GOT3 (cell line): ENCODE data around the gene ALS2CL.

ENCODE experiments used
- DNase-seq: peaks from one replicate; lab custom pipeline; 2025; ENCODE audit warnings: mixed read lengths; lab: John Stamatoyannopoulos, UW

ALS2CL gene

DNA sequence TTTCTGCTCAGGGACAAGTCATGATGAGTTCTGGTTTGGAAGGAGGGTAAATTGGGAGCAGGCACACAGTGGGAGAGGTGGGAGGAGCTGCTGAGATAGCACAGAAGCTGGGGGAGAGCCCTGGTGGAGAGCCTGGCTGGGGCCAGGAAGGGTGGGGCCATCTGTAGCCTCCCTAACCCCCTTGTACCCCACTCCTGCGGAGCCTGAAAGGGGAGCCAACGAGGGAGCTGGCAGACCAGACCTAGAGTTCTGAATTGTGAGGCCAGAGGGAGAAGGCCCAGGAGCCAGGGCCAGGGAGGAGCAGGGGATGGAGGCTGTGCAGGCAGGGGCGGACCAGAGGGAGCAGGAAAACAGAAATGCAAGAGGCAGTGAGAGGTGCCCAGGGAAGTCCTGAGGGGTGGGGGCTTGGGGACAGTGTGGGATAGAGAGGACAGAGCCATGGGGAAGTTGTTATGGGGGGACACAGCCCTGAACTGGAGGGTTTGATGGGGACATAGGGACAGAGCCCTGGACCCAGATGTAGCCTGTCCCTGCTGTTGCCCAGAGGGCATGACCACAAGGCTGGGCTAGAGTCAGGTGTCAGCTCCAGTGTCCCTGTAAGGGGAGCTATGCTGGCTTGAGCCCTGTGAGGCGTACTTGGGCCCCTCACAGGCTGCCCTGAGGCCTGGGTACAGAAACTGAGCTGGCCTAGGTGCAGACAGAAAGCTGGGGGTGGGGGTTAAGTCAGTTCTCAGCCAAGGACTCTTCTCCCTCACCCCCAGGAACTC, 8.9 kb upstream of the ALS2CL start:
- no peak for DNase-seq

DNA sequence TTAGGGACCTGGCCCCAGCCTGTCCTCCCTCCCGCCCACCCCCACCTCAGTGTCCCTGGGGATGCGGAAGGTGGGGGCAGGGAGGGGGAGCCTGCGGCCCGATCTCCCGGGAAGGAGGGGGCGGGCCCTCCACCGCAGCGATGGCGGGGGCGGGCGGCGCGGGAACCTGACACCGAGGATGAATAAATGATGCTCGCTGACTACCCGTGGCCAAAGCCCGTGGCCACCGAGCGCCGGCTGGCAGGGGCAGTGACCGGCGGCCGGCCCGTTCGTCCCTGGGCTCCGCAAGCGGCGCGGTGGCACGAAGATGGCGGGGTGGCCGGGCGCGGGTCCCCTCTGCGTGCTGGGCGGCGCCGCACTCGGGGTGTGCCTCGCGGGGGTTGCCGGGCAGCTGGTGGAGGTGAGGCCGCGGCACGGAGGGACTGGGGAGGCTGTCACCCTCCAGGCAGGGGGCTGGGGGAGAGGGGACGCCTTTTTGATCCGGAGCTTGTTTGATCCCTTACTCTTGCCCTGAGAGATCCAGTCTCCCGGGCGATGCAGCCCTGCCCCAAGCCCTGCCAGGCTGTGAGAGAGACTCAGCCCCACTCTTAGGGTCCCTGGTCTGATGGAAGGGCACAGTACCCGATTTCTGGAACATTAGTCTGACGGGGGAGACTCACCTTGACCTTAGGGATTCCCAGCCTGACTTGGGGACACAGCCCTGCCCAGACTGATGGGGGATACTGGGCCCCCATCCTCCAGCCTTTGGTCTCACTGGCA, 7.9 kb upstream of the ALS2CL start, which contains the start of gene TMIE:
Gene TMIE (plus strand): TSS at position 212 of the 759 bp plus-strand sequence. CDS start 96 bp downstream, at position 308.
- DNase-seq: no peak

DNA sequence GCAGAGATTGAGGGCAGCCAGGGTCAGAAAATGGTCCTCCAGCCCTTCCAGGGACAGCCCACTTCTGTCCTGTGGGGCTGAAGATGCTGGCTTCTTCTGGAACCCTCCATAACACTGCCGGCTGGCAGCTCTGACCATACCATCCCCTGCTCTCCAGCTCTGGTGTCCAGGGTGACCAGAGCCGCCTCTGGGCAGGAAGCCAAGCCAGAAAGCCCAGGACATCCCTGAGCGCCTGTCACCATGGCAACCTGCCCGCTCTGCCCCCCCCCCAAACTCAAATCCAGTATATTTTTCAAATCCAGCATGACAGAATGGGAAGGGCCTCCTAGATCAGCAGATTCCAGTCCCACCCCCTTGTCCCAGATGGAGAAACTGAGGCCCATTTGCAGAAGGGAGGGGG, 7.3 kb upstream of the ALS2CL start:
- no peak for DNase-seq

DNA sequence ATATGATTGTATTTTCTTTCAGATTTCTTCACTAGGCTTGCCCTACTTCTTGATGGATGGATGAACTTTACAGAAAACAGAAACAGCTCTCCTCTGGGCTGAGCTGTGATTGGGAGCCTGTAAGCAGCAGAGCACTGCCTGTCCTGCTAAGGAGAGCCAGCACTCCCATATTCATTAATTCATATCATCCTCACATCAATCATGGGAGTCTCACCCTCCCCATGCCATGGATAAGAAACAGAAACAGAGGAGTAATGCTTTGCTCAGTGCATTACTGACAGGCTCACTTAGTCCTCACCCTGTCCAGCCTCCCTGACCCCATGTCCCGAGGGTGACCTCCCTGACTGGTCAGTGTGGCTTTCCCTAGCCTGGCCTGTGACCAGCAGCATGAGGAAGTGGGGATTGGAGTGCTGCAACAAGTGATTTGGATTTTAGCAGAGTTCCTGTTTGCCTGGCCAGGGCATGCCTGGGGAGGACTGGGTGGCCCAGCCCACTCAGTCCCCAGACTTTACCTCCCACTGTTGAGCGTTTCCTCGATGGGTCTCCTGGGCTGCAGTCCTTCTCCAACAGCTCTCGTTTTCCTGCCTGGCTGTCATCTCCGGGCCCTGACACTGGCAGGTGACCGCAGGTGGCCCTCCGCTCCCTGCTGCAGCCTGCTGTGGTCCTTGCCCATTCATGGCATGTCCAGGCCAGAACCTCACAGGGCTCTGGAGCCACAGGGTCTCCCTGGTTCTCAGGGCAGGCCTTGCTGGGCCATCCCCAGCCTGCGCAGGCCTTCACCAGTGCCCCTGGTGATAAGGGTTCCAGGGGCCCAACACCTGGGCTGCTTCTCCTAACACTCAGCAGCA, 6.4 kb upstream of the ALS2CL start:
- DNase-seq: no peak

DNA sequence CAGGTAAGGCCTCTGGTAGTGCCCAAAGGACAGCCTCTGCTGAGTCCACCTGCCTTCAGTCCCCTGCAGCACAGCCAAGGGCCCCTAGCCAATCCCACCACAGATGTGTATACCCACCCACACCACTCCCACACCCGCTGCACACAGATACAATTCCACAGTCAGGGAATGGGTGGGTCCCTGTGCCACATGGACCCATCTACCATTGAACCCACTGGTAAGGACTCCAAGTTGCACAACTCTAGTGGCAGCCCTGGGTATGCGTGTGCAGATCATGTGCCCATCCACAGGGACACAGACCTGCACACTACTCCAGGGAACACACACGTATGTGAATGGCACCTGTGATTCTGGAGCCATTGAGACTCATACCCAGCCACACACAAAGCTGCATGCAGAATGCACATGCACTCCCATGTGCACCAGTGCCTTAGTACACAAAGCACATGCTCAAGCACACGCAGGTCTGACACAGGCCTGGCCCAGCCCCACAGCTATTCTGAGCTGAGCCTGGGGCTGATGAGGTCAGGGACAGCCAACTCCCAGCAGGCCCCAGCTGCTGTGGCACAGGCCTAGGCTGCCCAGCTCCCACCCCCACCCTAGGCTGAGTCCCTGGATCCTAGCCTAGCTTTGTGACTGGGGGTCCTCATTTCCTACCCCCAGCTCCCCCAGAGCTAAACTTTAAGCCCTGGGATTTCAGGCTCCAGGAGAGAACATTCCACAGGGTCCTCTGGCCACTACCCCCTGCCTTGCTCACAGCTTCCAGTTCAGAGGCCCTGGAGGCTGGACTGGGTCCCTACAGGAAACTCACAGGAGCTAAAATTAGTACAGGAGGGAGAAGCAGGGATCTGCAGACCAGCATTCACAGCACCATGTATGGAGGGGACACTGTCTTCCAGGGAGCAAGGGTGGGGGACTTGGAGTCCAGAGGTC, 2.7 kb upstream of the ALS2CL start:
- no peak for DNase-seq

DNA sequence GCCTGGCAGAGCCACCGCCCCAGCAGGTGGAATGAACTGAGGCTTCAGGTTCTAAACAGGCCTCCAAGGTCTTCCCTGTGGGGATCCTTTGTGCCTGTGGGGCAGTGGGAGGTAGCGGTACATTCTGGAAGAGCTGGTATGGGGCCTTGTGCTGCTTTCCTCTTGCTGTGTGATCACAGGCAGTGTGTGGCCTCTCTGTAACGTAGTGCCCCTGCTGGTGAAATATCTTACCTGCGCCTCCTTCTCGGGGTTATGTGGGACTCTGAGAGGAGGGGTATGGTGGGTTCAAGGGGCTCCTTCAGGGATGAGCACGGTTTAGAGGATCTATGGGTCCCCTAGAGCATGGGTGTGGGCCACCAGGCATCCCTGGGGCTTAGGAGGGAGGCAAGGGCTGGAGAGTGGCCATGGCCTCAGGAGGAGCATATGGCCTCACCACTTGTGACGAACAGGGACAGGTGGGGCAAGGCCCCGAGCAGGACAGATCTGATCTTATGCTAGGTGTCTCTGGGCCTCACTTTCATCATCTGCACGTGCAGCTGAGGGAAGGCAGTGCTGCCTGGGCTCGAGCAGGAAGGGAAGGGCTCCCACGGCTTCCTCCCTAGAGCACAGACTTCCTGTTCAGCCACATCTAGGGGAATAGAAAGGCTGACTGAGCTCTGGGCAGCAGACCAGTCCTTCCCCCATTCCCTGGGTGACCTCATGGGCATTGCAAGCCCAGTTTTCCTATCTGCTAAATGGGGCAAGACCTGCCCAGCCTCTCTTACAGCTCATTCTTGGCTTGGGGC, 1.9 kb upstream of the ALS2CL start:
- DNase-seq: no peak

DNA sequence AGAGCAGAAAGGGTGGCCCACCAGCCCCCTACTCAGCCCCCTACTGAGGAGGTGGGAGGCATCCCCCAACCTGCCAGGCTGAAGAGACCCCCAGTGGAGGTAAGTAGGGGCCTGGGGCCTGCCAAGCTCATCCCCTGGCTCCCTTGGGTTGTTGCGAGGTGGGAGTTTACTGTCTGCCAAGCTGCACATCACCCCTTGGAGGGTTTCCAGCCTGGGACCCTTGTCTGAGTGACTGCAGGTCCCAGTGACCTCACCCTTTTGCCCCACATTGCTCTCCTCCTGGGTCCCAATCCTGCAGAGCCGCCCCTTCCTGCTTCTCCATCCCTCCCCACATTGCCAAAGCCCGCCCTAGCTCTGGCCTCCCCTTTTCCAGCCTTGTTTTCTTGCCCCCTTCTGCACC, 1.0 kb upstream of the ALS2CL start:
- no peak for DNase-seq

DNA sequence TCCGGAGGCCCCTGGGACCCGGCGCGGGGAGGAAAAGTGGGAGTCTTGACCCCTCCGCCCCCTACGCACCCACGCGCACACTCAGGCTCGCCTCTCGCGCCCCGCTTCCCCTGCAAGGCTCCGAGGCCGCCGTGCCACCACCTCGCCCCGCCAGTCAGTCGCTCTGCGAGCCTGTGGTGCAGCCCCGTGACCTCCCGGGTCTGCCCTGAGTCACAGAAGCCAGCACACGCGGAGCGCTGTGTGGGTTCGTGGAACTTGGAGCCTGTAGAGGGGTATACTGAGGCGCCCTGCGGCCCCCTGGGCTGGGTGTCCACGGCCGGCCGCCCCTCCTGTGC, 380 bp upstream of the ALS2CL start:
- no peak for DNase-seq

DNA sequence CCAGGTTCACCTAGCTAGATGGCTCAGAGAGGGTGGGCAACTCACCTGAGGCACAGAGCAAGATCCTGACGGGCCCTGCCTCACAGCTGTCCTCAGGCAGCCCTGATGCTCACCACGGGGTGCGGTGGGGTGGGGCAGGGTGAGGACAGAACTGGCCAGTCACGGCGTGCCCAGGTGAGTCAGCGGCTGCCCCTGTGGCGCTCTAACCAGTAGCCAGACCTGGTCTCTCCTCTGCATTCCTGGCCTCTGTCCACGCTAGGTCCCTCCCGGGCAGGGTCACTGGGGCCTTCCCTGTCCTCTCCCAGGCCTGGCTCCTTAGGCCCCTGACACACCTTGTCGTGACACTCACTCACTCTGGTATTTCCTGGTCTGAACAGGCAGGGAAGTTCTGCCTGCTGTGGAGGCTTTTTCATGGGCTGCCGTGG, 901 bp downstream of the ALS2CL start:
- DNase-seq: no peak

DNA sequence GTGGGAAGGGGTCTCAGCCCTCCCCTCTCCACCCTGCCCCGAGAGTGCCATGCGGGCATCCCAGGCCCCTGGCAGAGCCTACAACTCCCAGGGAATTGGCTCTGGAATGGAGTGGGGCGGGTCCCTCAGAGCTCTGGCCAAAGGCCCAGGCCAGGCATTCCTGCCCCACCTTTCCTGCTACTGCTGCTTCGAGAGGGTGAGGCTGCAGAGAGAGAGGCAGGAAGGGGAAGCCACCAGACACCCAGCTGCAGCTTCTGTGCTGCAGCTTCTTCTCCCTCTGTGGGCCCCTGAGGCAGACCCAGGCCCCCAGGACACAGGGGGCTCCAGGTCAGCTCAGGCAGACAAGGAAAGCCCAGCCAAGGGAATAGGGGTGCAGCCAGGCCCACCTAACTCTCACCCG, 2.7 kb downstream of the ALS2CL start:
- DNase-seq: no peak

DNA sequence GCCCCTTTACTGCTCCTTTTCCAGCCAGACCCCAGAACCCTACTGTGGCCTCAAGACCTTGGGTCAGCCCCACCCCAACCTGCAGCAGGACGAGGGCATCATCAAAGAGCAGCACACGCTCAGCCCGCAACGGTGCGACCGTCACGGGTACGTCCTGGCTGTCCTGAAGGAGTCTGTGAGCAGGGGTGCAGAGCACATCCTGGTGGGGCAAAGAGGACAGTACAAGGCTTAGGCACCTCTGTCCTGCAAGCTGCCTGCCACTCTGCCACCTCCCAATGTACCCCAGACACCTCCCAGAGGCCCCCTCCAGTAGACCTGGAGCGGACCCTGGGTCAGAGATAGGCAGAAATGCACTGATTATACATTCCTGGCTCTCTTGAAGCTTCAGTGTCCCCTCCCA, 8.0 kb downstream of the ALS2CL start:
- no peak for DNase-seq

DNA sequence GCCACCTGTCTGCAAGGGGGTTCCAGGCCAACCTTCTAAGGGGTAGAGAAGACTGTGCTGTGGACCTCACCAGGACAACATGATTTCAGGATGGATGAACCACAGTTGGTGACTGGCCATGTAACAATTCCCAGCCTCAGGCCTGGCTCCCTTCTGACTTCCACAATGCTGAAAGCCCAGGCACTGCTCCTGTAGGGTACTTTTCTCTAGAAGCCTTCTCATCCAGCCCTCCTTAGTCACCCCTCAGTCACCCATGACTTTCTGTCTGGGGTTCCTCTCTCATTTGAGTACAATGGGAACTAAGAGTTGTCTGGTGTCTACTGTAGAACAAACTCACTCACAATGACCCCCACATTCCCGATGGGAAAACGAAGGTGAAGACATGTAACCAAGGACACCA, 8.6 kb downstream of the ALS2CL start:
- DNase-seq: no peak

DNA sequence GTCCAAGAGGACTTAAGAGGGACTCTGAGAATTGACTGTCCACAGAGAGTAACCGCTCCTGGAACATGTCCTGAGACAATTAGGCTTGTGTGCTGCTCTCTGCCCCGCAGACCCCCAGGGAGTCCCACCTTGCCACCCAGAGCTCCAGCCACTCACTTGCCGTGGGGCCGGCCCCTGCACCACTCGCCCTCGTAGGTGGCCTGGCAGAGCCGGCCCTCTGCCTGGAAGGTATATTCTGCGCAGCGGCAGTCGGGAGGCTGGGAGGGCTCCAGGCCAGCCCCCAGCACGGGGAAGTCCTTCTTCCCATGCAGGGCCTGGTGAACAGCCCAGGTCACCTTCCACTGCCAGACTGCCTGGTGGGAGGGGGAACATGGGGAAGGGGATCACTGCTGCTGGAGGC, 10.5 kb downstream of the ALS2CL start:
- DNase-seq: no peak

DNA sequence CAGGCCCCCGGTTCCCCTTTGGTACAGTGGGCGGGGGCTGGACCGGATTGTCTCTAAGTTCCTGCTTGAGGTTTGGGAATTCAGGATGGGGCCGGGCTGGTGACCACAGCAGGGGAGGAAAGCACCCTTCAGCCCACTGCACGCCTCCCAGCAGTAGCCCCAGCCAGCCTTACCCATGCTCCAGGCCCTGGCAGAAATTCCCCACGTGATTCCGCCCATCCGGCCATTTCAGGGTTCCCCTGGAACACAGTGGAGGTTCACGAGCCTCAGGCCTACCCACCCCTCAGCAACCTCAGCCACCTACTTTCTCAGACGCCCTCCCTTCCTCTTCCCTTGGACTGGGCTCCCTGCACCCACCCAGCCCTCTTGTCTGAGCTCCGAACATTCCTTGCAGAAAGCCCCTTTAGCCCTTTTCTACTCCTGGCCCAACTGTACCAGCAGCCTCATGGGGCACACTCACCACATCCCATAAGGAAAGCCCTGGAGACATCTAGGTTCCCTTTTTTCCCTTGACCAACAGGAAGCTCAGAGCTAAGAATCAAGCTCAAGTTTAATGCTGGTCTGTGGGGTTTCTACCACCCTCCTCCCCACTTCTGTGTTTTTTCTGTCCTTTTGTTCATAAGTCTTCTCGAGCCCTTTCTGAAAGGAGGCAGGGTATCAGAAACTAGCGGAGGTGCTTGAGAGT, 11.5 kb downstream of the ALS2CL start:
- no peak for DNase-seq

DNA sequence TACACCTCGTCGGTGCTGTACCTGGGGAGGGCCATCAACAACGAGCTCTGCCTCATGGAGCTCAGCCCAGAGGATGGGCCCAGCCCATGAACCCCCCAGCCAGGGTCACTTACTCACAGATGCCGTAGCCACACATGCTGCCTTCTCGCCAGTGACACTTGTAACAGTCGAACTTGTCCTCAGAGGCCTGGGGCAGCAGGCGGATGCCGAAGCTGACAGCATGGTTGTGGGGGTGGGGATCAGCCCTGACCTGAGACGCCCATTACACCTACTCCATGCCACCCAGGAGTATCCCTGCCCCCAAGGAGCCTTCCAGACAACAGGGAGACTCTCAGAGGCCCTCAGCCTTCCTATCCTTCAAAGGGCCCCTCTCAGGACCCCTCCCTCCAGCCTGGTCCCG, 12.1 kb downstream of the ALS2CL start:
- no peak for DNase-seq

DNA sequence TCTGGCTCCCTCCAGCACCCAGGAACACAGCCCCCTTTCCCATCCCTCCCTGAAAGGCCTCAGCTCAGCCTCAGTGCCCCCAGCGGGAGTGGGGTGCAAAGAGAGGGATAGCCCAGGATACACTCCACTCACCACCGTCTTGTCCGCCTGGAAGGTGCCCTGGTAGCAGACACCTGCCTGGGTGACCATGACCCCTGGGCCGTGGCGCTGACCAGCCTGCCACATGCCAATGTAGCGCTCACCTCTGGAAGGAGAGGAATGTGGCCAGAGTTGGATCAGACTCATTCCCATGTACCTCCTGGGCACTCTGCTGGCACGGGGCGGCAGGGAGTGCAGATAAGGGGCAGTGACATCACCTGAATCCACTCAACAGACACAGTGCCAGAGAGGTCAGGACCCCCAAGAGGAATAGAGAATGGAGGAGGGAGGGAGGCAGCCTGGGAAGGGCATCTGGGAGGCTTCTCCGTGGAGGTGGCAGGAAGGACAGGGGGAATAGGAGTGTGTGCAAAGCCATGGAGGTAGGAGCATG, 13.1 kb downstream of the ALS2CL start:
- DNase-seq: no peak

DNA sequence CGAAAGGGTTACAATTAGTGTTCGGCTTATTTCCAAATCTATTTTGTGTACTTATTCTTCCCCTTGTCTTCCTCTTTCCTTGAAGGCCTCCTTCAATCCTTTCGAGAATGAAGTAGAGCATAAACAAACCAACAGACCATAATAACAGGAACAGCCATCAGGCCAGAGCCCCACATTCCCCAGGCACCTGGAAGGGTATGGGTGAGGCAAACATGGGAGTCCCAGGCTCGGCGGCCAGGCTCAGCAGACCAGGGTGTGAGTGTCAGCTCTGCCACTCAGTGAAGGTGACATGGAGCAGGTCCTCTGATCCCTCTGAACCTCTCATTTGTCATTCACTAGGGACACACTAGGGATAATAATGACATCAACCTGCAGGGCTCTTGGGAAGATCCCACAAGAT, 13.8 kb downstream of the ALS2CL start:
- no peak for DNase-seq

DNA sequence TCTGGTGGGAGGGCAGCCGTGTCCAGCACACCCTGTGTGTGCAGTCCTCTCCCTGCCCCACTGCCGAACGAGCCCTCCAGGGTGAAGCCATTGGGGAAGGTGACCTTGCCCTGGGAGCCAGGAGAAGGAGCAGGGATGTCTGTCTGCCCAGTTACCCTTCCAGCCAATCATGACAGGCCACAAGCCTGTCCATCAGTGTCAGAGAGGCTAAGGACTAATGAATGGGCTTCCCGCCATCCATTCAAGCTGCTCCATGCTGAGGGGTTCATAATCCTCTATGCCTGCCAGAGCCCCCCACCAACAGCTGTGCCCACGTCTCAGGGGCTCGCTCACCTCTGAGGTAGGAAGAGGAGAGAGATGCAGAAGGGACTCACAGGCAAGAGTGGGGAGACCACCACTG, 15.2 kb downstream of the ALS2CL start:
- DNase-seq: no peak

DNA sequence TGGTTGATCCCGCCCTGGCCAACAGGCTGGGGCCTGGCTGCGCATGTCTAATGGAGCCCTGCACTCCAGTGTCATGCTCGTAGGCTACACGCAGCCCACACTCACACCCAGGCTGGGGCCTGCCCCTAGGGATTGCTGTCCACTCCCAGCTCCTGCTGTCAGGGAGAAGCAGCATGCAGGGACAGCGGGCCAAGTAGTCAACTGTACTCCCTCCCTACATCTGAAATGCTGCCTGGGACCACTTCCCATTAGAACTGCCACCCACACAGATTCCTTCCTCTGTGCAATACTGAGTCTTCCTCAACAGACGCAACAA, 16.1 kb downstream of the ALS2CL start:
- DNase-seq: no peak
